Progenitor cell of endocrine pancreas (in vitro differentiated cells): ENCODE data around the gene ZBTB46. TPM values are rescaled to one million over a fixed set of nuclear protein-coding genes. Genes with fewer than 3 reads are reported as not detected.
A peak's percentile ranks its signal among the peaks of the same experiment; 100 is the strongest.

Experiments used
- DNase-seq: peaks from one replicate; pipeline ENCODE4 v3.0.0; 2021; ENCODE audit warnings: low spot score; ENCODE audit not compliant: unreplicated experiment
- H3K27ac Mint-ChIP-seq: 2 replicates; pipeline ENCODE4 v1.8.0; 2021; ENCODE audit warnings: mild to moderate bottlenecking, moderate library complexity, mixed read lengths
- H3K27me3 Mint-ChIP-seq: 2 replicates; pipeline ENCODE4 v1.8.0; 2021; ENCODE audit warnings: mixed read lengths
- H3K36me3 Mint-ChIP-seq: 2 replicates; pipeline ENCODE4 v1.8.0; 2022; ENCODE audit warnings: mixed read lengths; ENCODE audit not compliant: insufficient read depth
- H3K4me1 Mint-ChIP-seq: 2 replicates; pipeline ENCODE4 v1.8.0; 2021; ENCODE audit warnings: low read depth, mixed read lengths
- H3K4me3 Mint-ChIP-seq: 2 replicates; pipeline ENCODE4 v1.8.0; 2021; ENCODE audit warnings: low read depth, mild to moderate bottlenecking, moderate library complexity, mixed read lengths
- H3K9me3 Mint-ChIP-seq: 2 replicates; pipeline ENCODE4 v1.8.0; 2021; ENCODE audit warnings: low read depth, mixed read lengths
- total RNA-seq: library from RNA; stranded (reverse); gene quantifications from 2 replicates; pipeline ENCODE4 v1.2.1, GENCODE V29; 2021
- TF ChIP-seq, protein P1 (sequence below): fragments of 200-600 bp; sonication (generic); IDR thresholded peaks from one replicate; pipeline ENCODE4 v1.5.0; 2021; ENCODE audit warnings: antibody characterized with exemption, mild to moderate bottlenecking; ENCODE audit not compliant: unreplicated experiment

Gene ZBTB46
- total RNA-seq, 1 donor from 2014 or later, result 31.2 TPM

- TF ChIP-seq, protein P1, sequence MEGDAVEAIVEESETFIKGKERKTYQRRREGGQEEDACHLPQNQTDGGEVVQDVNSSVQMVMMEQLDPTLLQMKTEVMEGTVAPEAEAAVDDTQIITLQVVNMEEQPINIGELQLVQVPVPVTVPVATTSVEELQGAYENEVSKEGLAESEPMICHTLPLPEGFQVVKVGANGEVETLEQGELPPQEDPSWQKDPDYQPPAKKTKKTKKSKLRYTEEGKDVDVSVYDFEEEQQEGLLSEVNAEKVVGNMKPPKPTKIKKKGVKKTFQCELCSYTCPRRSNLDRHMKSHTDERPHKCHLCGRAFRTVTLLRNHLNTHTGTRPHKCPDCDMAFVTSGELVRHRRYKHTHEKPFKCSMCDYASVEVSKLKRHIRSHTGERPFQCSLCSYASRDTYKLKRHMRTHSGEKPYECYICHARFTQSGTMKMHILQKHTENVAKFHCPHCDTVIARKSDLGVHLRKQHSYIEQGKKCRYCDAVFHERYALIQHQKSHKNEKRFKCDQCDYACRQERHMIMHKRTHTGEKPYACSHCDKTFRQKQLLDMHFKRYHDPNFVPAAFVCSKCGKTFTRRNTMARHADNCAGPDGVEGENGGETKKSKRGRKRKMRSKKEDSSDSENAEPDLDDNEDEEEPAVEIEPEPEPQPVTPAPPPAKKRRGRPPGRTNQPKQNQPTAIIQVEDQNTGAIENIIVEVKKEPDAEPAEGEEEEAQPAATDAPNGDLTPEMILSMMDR, result no peak
- no peak overlapping the region for H3K27ac Mint-ChIP-seq
- H3K4me1 Mint-ChIP-seq, result no peaks in the 10 kb centered on the region
- H3K36me3 Mint-ChIP-seq, result peaks cover 6% of the 10 kb centered on the region
- H3K27me3 Mint-ChIP-seq, result no peaks in the 10 kb centered on the region
- DNase-seq, result no peak
- H3K9me3 Mint-ChIP-seq, result no peaks in the 10 kb centered on the region
- H3K4me3 Mint-ChIP-seq, result no peak overlapping the region
These were observed 89.2 kb downstream of the ZBTB46 start for GRCh38 chr20:63741676-63742380.

GRCh38 chr20:63741354-63741675, 89.7 kb downstream of the ZBTB46 start:
- H3K36me3 Mint-ChIP-seq, result peaks cover 7% of the 10 kb centered on the region
- H3K27ac Mint-ChIP-seq, result peak overlapping the region; percentile 62
- H3K4me3 Mint-ChIP-seq, result peak overlapping the region; percentile 29
- TF ChIP-seq, protein P1, result no peak
- DNase-seq, result no peak
- H3K4me1 Mint-ChIP-seq, result no peaks in the 10 kb centered on the region
- H3K27me3 Mint-ChIP-seq, result peaks cover under 1% of the 10 kb centered on the region
- no peaks in the 10 kb centered on the region for H3K9me3 Mint-ChIP-seq

GRCh38 chr20:63740627-63741353, 90.3 kb downstream of the ZBTB46 start:
- TF ChIP-seq, protein P1, result peak; percentile 3
- peaks cover 11% of the 10 kb centered on the region for H3K36me3 Mint-ChIP-seq
- H3K27ac Mint-ChIP-seq, result peak overlapping the region; percentile 62
- DNase-seq, result peak; percentile 76
- no peaks in the 10 kb centered on the region for H3K4me1 Mint-ChIP-seq
- peak overlapping the region; percentile 67 for H3K4me3 Mint-ChIP-seq
- H3K27me3 Mint-ChIP-seq, result peaks cover 6% of the 10 kb centered on the region
- H3K9me3 Mint-ChIP-seq, result no peaks in the 10 kb centered on the region

GRCh38 chr20:63740070-63740626, 90.9 kb downstream of the ZBTB46 start:
- H3K4me1 Mint-ChIP-seq, result no peaks in the 10 kb centered on the region
- H3K4me3 Mint-ChIP-seq, result peak overlapping the region; percentile 67
- no peaks in the 10 kb centered on the region for H3K9me3 Mint-ChIP-seq
- peaks cover 6% of the 10 kb centered on the region for H3K27me3 Mint-ChIP-seq
- H3K36me3 Mint-ChIP-seq, result peaks cover 11% of the 10 kb centered on the region
- no peak for DNase-seq
- TF ChIP-seq, protein P1, result no peak
- H3K27ac Mint-ChIP-seq, result no peak overlapping the region

GRCh38 chr20:63739130-63740069, 91.7 kb downstream of the ZBTB46 start, which contains the start of gene SLC2A4RG:
SLC2A4RG (plus strand) TSS chr20:63739776; CDS start chr20:63739913, 137 bp downstream.
- DNase-seq, result peak; percentile 51
- peaks cover 11% of the 10 kb centered on the region for H3K36me3 Mint-ChIP-seq
- H3K27ac Mint-ChIP-seq, result no peak within 1 kb of the TSS
- H3K9me3 Mint-ChIP-seq, result no peaks in the 10 kb centered on the region
- TF ChIP-seq, protein P1, result no peak
- peaks cover 6% of the 10 kb centered on the region for H3K27me3 Mint-ChIP-seq
- H3K4me1 Mint-ChIP-seq, result no peaks in the 10 kb centered on the region
- peak within 1 kb of the TSS; percentile 67 for H3K4me3 Mint-ChIP-seq
